A549 (cell line): Measurements from ENCODE around the gene NOL9. TPM values are rescaled to one million over a fixed set of nuclear protein-coding genes. Genes with fewer than 3 reads are reported as not detected.
A peak's percentile ranks its signal among the peaks of the same experiment; 100 is the strongest.

Experiments used
- ATAC-seq, 2 experiments: fragments of 200-7000 bp in 1 of 2; fragments of >200 bp in 1 of 2; cut with Nextera tagmentation in 1 of 2; cut with Tn5 transposase in 1 of 2; 3 replicates each; pipeline versions ENCODE4 v1.8.0 to v1.9.1; 2018 to 2020; ENCODE audit warnings: mild to moderate bottlenecking in 1 of 2, moderate library complexity in 1 of 2
- CTCF ChIA-PET: fragments of 300-600 bp; sonication (Branson Sonifier 250); formaldehyde crosslinking; extraction: SDS; loops from one replicate; lab custom pipeline; 2021; ENCODE audit warnings: antibody characterized with exemption, inconsistent platforms; lab: Yijun Ruan, JAX
- POLR2A ChIA-PET: fragments of 350-600 bp; formaldehyde crosslinking; extraction: SDS; loops from one replicate; lab custom pipeline; 2021; ENCODE audit warnings: antibody characterized with exemption, inconsistent platforms; lab: Yijun Ruan, JAX
- DNase-seq, 2 experiments: peaks; one replicate each; pipeline versions ENCODE4 v3.0.0 to v3.0.0-alpha.2; 2011 to 2016; ENCODE audit warnings: low read depth in 1 of 2, low spot score in 1 of 2
- FAIRE-seq: peaks from 2 replicates; lab custom pipeline; 2011; peaks lifted over from hg19 to GRCh38; lab: Jason Lieb, UNC
- H3K27ac ChIP-seq, 2 experiments: fragments of >200 bp; sonication (Bioruptor Twin); formaldehyde crosslinking; 3 replicates each; pipeline ENCODE4 v1.5.1; 2016 to 2017
- H3K4me1 ChIP-seq: fragments of >200 bp; sonication (Bioruptor Twin); formaldehyde crosslinking; 3 replicates; pipeline ENCODE4 v1.6.1; 2016
- H3K4me2 ChIP-seq: fragments of >200 bp; sonication (Bioruptor Twin); formaldehyde crosslinking; 3 replicates; pipeline ENCODE4 v1.6.1; 2016
- H3K4me3 ChIP-seq: fragments of >200 bp; sonication (Bioruptor Twin); formaldehyde crosslinking; 3 replicates; pipeline ENCODE4 v1.5.1; 2016
- H3K9me3 ChIP-seq: fragments of >200 bp; sonication (Bioruptor Twin); formaldehyde crosslinking; 3 replicates; pipeline ENCODE4 v1.6.1; 2016
- BCL3 ChIP-seq: fragments of >200 bp; sonication (Bioruptor Twin); formaldehyde crosslinking; IDR thresholded peaks from 3 replicates; pipeline ENCODE4 v1.6.1; 2016
- CBX2 ChIP-seq: fragments of 200-600 bp; sonication (generic); IDR thresholded peaks from 2 replicates; pipeline ENCODE4 v1.6.1; 2016; ENCODE audit warnings: low read depth, mild to moderate bottlenecking, borderline replicate concordance
- CTCF ChIP-seq: fragments of >200 bp; sonication (Bioruptor Twin); formaldehyde crosslinking; IDR thresholded peaks from 3 replicates; pipeline ENCODE4 v1.5.1; 2016
- E2F6 ChIP-seq: IDR thresholded peaks from 2 replicates; pipeline ENCODE4 v1.6.1; 2012; ENCODE audit warnings: low read depth, borderline replicate concordance
- EHF ChIP-seq: fragments of 250-450 bp; sonication (Bioruptor Pico); IDR thresholded peaks from 2 replicates; pipeline ENCODE4 v1.5.0; 2020; ENCODE audit warnings: mild to moderate bottlenecking
- EP300 ChIP-seq, 2 experiments: fragments of >200 bp; sonication (Bioruptor Twin); formaldehyde crosslinking; IDR thresholded peaks; 2 replicates in 1 of 2; 3 replicates in 1 of 2; pipeline ENCODE4 v1.6.1; 2016 to 2017
- GATA3 ChIP-seq: IDR thresholded peaks from 2 replicates; pipeline ENCODE4 v1.6.1; 2012; ENCODE audit warnings: borderline replicate concordance
- HDAC2 ChIP-seq: fragments of 200-600 bp; sonication (generic); IDR thresholded peaks from 2 replicates; pipeline ENCODE4 v1.6.1; 2016
- HES2 ChIP-seq: fragments of >200 bp; sonication (Bioruptor Twin); formaldehyde crosslinking; IDR thresholded peaks from 2 replicates; pipeline ENCODE4 v1.6.1; 2016
- HEYL ChIP-seq: fragments of 250-450 bp; sonication (Bioruptor Pico); IDR thresholded peaks from 2 replicates; pipeline ENCODE4 v1.8.0; 2021; ENCODE audit warnings: mild to moderate bottlenecking, moderate library complexity
- HMGXB4 ChIP-seq: fragments of 250-450 bp; sonication (Bioruptor Pico); IDR thresholded peaks from 2 replicates; pipeline ENCODE4 v1.5.0; 2021; ENCODE audit warnings: mild to moderate bottlenecking, moderate library complexity, borderline replicate concordance
- KDM5A ChIP-seq: fragments of 200-600 bp; sonication (generic); IDR thresholded peaks from 2 replicates; pipeline ENCODE4 v1.6.1; 2016; ENCODE audit warnings: antibody characterized with exemption, mild to moderate bottlenecking
- MAX ChIP-seq: IDR thresholded peaks from 2 replicates; pipeline ENCODE4 v1.6.1; 2012
- PBX3 ChIP-seq: IDR thresholded peaks from 2 replicates; pipeline ENCODE4 v1.6.1; 2012
- RAD21 ChIP-seq, 2 experiments: fragments of >200 bp in 1 of 2; sonication (Bioruptor Twin) in 1 of 2; formaldehyde crosslinking in 1 of 2; IDR thresholded peaks in 1 of 2; conservative IDR thresholded peaks in 1 of 2; 2 replicates in 1 of 2; 3 replicates in 1 of 2; pipeline ENCODE4 v1.6.1; 2012 to 2018; ENCODE audit warnings: inconsistent platforms in 1 of 2
- RARB ChIP-seq: fragments of 250-450 bp; sonication (Bioruptor Pico); IDR thresholded peaks from 2 replicates; pipeline ENCODE4 v1.8.0; 2021; ENCODE audit warnings: mild to moderate bottlenecking, moderate library complexity
- RCOR1 ChIP-seq: fragments of 150-350 bp; IDR thresholded peaks from 2 replicates; pipeline ENCODE4 v1.6.1; 2014; ENCODE audit warnings: antibody characterized with exemption, low read length, low read depth
- SMC3 ChIP-seq: fragments of >200 bp; sonication (Bioruptor Twin); formaldehyde crosslinking; IDR thresholded peaks from 3 replicates; pipeline ENCODE4 v1.6.1; 2018; ENCODE audit warnings: inconsistent platforms
- SREBF2 ChIP-seq: fragments of 450-650 bp; IDR thresholded peaks from 2 replicates; pipeline ENCODE4 v1.6.1; 2014; ENCODE audit warnings: mild to moderate bottlenecking, moderate library complexity
- TFCP2L1 ChIP-seq: fragments of 250-450 bp; sonication (Bioruptor Pico); IDR thresholded peaks from 2 replicates; pipeline ENCODE4 v1.5.0; 2021; ENCODE audit warnings: mild to moderate bottlenecking
- ZC3H11A ChIP-seq: fragments of 450-650 bp; IDR thresholded peaks from 2 replicates; pipeline ENCODE4 v1.6.1; 2014; ENCODE audit warnings: antibody characterized with exemption, mild to moderate bottlenecking
- ZSCAN20 ChIP-seq: fragments of 250-450 bp; sonication (Bioruptor Pico); IDR thresholded peaks from 2 replicates; pipeline ENCODE4 v1.8.0; 2022; ENCODE audit warnings: mild to moderate bottlenecking, moderate library complexity
- WGBS: methylation state at CpG from one replicate; pipeline ENCODE4 v1.1.6; 2017; ENCODE audit errors: missing lambda C conversion rate; 5-methylcytosine and 5-hydroxymethylcytosine counted together
- polyA plus RNA-seq, 4 experiments: library from polyadenylated mRNA; depleted of rRNA in 3 of 4; stranded (reverse); fragments of >200 nt; fragmentation: RNase III in 1 of 4; extraction: RNeasy Plus Mini Kit Qiagen cat#74134 plus additional on column Dnase treatment in 1 of 4; gene quantifications; 2 replicates in 3 of 4; 3 replicates in 1 of 4; pipeline ENCODE4 v1.2.3, GENCODE V29; 2011 to 2017

Gene NOL9
- polyA plus RNA-seq, 2 of the 4 experiments (the other 2 are of a cell fraction), result 4.4 to 19.3 TPM

GRCh38 chr1:6476483-6476882 lies 77.8 kb downstream of the NOL9 start:
- ChIA-PET CTCF (interaction anchor here (0.9 to 6.9 kb wide), 12 partner anchors 9 to 125 kb away, joined by 3 to 35 read pairs (median 3); partner anchors contain the start of genes PLEKHG5 and TNFRSF25), POLR2A (interaction anchor here (0.6 kb wide), 1 partner anchor 217 kb away, joined by 3 read pairs; no protein-coding TSS in a partner anchor)
- ATAC-seq (no peak), DNase-seq (no peak), FAIRE-seq (no peak)
- Histone ChIP-seq H3K27ac (no peak overlapping the region), H3K4me3 (no peak overlapping the region), H3K9me3 (no peaks in the 10 kb centered on the region), H3K4me2 (no peak overlapping the region), H3K4me1 (peaks cover 7% of the 10 kb centered on the region; the same call in 1 of the 3 replicates)
- WGBS, result 89% methylated on average over 5 of the region's 5 CpGs
- TF ChIP-seq EP300 (IDR thresholded peaks at IDR 0.05) (no peak), HES2 (no peak), MAX (no peak), CBX2 (no peak), BCL3 (no peak), ZC3H11A (no peak), RARB (no peak), SREBF2 (no peak), GATA3 (no peak), HMGXB4 (CRISPR knock-in tag) (no peak), HEYL (no peak), HDAC2 (no peak), RCOR1 (no peak), ZSCAN20 (CRISPR knock-in tag) (no peak), PBX3 (no peak), KDM5A (no peak), TFCP2L1 (CRISPR knock-in tag) (no peak), SMC3 (no peak), EHF (no peak), E2F6 (no peak)

GRCh38 chr1:6475381-6476133 lies 78.8 kb downstream of the NOL9 start:
- no peaks in the 10 kb centered on the region for H3K9me3 ChIP-seq
- peak in 1 of 2 experiments; percentile 73 for DNase-seq
- no peak overlapping the region for H3K4me3 ChIP-seq
- peaks cover 7% of the 10 kb centered on the region; the same call in 1 of the 3 replicates for H3K4me1 ChIP-seq
- POLR2A ChIA-PET, result interaction anchor here (0.6 kb wide), 1 partner anchor 216 kb away, joined by 3 read pairs; no protein-coding TSS in a partner anchor
- FAIRE-seq, result no peak
- ATAC-seq, result peak; percentile 82 to 93
- CTCF ChIA-PET, result interaction anchor here (0.5 to 6.9 kb wide), 14 partner anchors 9 to 228 kb away, joined by 3 to 35 read pairs (median 3); partner anchors contain the start of genes PLEKHG5 and TNFRSF25
- no peak overlapping the region for H3K27ac ChIP-seq
- 48% methylated on average over 9 of the region's 33 CpGs for WGBS
- peak overlapping the region; percentile 35; the same call in 2 of the 3 replicates for H3K4me2 ChIP-seq
- no peak for TF ChIP-seq ZSCAN20 (CRISPR knock-in tag)
- TF ChIP-seq GATA3, result no peak
- TF ChIP-seq SMC3, result peak; percentile 39; the same call in 2 of the 3 replicates
- TF ChIP-seq CTCF, result peak; percentile 72
- TF ChIP-seq KDM5A, result no peak
- TF ChIP-seq RAD21 (conservative IDR thresholded peaks at IDR 0.05 in 1 of 2, IDR thresholded peaks at IDR 0.05 in 1 of 2), result peak; percentile 30 to 35; a peak in 2 of 5 replicates
